GM21381 (cell line): ENCODE data around the gene BPHL.
"Not testable (repeated sequence)": the region's sequence is repeated elsewhere in the genome, so short reads cannot be mapped to it uniquely, and the experiment has no call there.

Experiments used
- ATAC-seq: cut with Tn5 transposase; IDR thresholded peaks from one replicate; pipeline ENCODE4 v1.9.1; 2021; ENCODE audit warnings: mild to moderate bottlenecking, moderate library complexity; ENCODE audit not compliant: unreplicated experiment

Gene BPHL

GRCh38 chr6:3155416-3155815 lies 36.9 kb downstream of the BPHL start:
- not testable (repeated sequence) for ATAC-seq

- not testable (repeated sequence) for ATAC-seq
Measured at GRCh38 chr6:3156184-3157130, 37.9 kb downstream of the BPHL start.

- peak; percentile 79 for ATAC-seq
Measured at GRCh38 chr6:3157131-3157933, 38.8 kb downstream of the BPHL start, which contains the start of gene TUBB2A. TSS of gene TUBB2A (minus strand) at chr6:3157544. CDS start at chr6:3157463, 81 bp downstream.

- ATAC-seq, result no peak
Measured at GRCh38 chr6:3159805-3160781, 41.6 kb downstream of the BPHL start.

DNA sequence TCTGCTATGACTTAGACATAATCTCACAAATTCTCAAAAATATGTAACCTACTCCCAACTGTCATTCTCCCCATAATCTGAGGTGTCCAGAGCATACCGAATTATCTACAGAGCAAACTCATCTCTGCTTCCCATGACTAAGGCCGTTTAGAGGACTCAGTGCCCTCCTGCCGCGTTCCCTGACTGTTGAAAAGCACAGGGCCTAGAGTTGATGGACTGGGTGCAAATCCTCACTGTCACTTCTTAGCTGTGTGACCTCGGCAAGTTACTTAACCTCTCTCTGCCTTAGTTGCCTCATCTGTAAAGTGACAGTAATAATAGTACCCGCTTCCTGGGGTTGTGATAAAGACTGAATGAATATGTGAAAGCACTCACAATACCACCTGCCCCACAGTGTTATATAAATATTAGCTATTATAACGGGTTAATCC lies 43.6 kb downstream of the BPHL start:
- no peak for ATAC-seq

GRCh38 chr6:3162565-3163247 lies 44.2 kb downstream of the BPHL start:
- peak; percentile 65 for ATAC-seq

- ATAC-seq, result no peak
Measured at GRCh38 chr6:3163248-3163594, 44.7 kb downstream of the BPHL start.

GRCh38 chr6:3164388-3164787 lies 45.9 kb downstream of the BPHL start:
- no peak for ATAC-seq

GRCh38 chr6:3165631-3166534 lies 47.4 kb downstream of the BPHL start:
- no peak for ATAC-seq

DNA sequence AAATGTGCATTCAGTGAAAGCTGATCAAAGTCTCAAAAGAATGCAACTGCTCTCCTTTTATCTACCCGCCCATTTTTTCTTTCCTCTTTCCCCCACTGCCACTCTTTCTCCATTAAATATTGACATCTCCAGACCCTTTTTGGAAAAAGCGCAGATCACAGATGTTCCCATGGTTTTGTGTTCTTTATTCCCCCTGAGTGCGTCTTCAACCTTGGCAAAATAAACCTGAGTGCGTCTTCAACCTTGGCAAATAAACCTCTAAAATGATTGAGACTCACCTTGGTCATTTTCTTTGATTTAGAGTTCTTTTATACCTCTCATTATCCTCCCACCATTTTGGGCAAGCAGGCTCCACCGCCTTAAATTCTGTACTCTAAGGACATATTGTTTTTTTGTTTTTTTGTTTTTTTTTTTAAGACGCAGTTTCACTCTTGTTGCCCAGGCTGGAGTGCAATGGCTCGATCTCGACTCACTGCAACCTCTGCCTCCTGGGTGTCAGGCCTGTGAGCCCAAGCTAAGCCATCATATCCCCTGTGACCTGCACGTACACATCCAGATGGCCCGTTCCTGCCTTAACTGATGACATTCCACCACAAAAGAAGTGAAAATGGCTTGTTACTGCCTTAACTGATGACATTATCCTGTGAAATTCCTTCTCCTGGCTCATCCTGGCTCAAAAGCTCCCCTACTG lies 48.2 kb downstream of the BPHL start:
- not testable (repeated sequence) for ATAC-seq

DNA sequence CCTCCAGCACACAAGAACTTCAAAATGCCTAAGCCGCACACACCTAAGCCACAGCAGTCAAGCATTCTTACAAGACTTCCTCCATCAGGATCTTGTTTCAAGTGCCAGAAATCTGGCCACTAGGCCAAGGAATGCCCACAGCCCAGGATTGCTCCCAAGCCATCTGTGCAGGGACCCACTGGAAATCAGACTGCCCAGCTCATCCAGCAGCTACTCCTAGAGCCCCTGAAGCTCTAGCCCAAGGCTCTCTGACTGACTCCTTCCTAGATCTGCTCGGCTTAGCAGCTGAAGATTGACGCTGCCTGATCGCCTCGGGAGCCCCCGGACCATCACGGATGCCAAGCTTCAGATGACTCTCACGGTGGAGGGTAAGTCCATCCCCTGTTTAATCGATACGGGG lies 49.5 kb downstream of the BPHL start:
- ATAC-seq, result not testable (repeated sequence)

GRCh38 chr6:3170676-3171075 lies 52.2 kb downstream of the BPHL start:
- not testable (repeated sequence) for ATAC-seq

DNA sequence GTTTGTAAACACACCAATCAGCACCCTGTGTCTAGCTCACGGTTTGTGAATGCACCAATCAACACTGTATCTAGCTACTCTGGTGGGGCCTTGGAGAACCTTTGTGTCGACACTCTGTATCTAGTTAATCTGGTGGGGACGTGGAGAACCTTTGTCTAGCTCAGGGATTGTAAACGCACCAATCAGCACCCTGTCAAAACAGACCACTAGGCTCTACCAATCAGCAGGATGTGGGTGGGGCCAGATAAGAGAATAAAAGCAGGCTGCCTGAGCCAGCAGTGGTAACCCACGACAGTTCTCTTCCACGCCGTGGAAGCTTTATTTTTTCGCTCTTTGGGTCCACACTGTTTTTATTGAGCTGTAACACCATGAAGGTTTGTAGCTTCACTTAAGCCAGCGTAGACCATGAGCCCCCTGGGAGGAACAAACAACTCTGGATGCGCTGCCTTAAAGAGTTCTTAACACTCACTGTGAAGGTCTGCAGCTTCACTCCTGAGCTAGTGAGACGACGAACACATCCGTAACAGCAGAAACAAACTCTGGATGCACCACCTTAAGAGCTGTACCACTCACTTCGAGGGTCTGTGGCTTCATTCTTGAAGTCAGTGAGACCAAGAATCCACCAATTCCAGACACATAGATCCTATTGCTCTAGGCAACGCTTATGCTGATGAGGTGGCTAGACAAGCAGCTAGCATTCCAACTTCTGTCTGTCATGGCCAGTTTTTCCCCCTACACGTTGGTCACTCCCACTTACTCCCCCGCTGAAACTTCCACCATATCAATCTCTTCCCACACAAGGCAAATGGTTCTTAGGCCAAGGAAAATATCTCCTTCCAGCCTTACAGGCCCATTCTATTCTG lies 53.0 kb downstream of the BPHL start:
- ATAC-seq, result not testable (repeated sequence)

- ATAC-seq, result not testable (repeated sequence)
Measured at GRCh38 chr6:3172789-3173188, 54.3 kb downstream of the BPHL start.

- not testable (repeated sequence) for ATAC-seq
Measured at GRCh38 chr6:3173636-3174089, 55.2 kb downstream of the BPHL start.

DNA sequence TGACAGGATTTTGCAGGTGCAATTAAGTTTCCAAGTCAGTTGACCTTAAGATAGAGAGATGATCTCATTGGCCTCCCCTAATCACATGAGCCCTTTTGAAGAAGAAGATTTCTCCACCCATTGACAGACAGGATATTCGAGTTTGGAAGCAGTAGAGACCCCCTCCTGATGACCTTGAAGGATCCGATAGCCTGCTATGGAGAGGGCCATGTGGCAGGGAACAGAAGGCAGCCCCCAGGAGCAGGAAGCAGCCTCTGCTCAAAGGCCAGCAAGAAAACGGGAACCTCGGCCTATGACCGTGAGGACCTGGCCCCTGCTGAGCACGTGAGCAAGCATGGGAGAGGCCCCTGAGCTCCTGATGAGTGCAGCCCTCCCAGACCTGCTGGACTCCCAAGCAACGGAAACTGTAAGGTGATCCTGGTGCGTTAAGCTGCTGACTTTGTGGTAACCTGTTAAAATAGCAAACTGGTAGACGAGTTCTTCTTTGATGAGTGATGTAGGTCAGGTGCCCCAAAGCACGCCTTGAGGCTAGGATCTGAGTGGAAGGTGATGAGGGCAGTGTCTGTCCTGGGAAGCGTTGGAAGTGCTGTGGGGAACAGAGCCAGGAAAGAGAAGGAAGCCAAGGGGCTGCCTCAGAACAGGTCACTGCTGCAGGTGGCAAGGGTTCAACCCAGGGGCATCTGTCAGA lies 57.3 kb downstream of the BPHL start:
- no peak for ATAC-seq
